Measurements from ENCODE around the gene RPP38. TPM values are rescaled to one million over a fixed set of nuclear protein-coding genes. Genes with fewer than 3 reads are reported as not detected.

The RPP38 gene
- polyA plus RNA-seq, 1 of the 3 experiments (the other 2 are of a cell fraction), result 18.5 TPM

DNA sequence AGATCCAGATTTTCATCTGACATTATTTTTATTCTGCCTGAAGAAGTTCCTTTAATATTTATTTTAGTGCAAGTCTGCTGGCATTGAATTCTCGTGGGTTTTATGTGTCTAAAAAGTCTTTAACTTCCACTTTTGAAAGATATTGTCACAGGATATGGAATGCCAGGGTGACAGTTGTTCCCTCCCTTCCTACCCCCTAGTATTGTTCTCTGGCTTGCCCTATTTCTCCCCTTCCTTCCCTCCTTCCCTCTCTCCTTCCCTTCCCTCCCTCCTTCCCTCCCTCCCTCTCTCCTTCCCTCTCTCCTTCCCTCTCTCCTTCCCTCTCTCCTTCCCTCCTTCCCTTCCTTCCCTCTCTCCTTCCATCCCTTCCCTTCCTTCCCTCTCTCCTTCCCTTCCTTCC lies 38.5 kb upstream of the RPP38 start:
- TF ChIP-seq FOXM1 (IDR thresholded peaks at IDR 0.05; ENCODE audit: low read depth), result no peak
- no peak for TF ChIP-seq MEF2A (IDR thresholded peaks at IDR 0.05; ENCODE audit: borderline replicate concordance, low read depth)
- TF ChIP-seq GABPA (IDR thresholded peaks at IDR 0.05; ENCODE audit: low read depth), result no peak
- TF ChIP-seq, protein P1, sequence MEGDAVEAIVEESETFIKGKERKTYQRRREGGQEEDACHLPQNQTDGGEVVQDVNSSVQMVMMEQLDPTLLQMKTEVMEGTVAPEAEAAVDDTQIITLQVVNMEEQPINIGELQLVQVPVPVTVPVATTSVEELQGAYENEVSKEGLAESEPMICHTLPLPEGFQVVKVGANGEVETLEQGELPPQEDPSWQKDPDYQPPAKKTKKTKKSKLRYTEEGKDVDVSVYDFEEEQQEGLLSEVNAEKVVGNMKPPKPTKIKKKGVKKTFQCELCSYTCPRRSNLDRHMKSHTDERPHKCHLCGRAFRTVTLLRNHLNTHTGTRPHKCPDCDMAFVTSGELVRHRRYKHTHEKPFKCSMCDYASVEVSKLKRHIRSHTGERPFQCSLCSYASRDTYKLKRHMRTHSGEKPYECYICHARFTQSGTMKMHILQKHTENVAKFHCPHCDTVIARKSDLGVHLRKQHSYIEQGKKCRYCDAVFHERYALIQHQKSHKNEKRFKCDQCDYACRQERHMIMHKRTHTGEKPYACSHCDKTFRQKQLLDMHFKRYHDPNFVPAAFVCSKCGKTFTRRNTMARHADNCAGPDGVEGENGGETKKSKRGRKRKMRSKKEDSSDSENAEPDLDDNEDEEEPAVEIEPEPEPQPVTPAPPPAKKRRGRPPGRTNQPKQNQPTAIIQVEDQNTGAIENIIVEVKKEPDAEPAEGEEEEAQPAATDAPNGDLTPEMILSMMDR (IDR thresholded peaks at IDR 0.05), result no peak
- no peak for TF ChIP-seq SMC3 (IDR thresholded peaks at IDR 0.05; ENCODE audit: low read depth, low read length)
- TF ChIP-seq TAF1 (IDR thresholded peaks at IDR 0.05; ENCODE audit: borderline replicate concordance, low read depth, low read length), result no peak
- no peak for TF ChIP-seq EP300 (IDR thresholded peaks at IDR 0.05; ENCODE audit: borderline replicate concordance in 1 of 2, low read depth in 1 of 2, low read length in 1 of 2)
- TF ChIP-seq MXI1 (IDR thresholded peaks at IDR 0.05; ENCODE audit: low read depth, low read length), result no peak
- TF ChIP-seq GATA2 (CRISPR knock-in tag; IDR thresholded peaks at IDR 0.05), result no peak
- TF ChIP-seq YY1 (IDR thresholded peaks at IDR 0.05; ENCODE audit: low read depth), result no peak
- TF ChIP-seq, protein P2, sequence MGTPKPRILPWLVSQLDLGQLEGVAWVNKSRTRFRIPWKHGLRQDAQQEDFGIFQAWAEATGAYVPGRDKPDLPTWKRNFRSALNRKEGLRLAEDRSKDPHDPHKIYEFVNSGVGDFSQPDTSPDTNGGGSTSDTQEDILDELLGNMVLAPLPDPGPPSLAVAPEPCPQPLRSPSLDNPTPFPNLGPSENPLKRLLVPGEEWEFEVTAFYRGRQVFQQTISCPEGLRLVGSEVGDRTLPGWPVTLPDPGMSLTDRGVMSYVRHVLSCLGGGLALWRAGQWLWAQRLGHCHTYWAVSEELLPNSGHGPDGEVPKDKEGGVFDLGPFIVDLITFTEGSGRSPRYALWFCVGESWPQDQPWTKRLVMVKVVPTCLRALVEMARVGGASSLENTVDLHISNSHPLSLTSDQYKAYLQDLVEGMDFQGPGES (IDR thresholded peaks at IDR 0.05; ENCODE audit: low read depth, low read length), result no peak
- TF ChIP-seq EZH2phosphoT487 (IDR thresholded peaks at IDR 0.05; ENCODE audit: borderline replicate concordance, low read depth), result no peak
- TF ChIP-seq NFIC (IDR thresholded peaks at IDR 0.05; ENCODE audit: borderline replicate concordance), result no peak
- TF ChIP-seq RXRA (IDR thresholded peaks at IDR 0.05; ENCODE audit: borderline replicate concordance, low read depth), result no peak
- TF ChIP-seq SIN3A (IDR thresholded peaks at IDR 0.05; ENCODE audit: borderline replicate concordance, low read depth, low read length), result no peak
- H3K4me3 ChIP-seq (ENCODE audit: low read depth in 2 of 2, low read length in 1 of 2), result no peak overlapping the region
- 3% methylated on average over 1 of the region's 1 CpG for WGBS (ENCODE audit: low lambda C conversion rate)

DNA sequence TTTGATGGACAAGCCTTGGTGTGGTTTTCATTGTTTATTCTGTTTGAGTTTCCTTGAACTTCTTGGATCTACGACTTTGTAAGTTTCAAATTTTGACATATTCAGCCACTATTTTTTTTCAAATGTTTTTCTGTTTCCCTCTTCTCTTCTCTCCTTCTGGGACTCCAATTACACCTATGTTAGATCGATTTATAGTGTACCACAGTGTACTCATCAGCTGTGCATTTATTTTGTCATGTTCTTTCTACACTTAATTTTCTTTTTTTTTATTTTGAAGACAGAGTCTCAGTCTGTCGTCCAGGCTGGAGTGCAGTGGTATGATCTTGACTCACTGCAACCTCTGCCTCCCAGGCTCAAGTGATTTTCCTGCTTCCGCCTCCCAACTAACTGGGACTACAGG lies 37.2 kb upstream of the RPP38 start:
- 16% methylated on average over 4 of the region's 4 CpGs for WGBS (ENCODE audit: low lambda C conversion rate)
- Histone ChIP-seq H3K9me2 (no peaks in the 10 kb centered on the region), H2AFZ (ENCODE audit: low read depth) (no peak overlapping the region), H3K9me3 (0 out of 2 replicates have a peak, but pooled peaks cover 1% of the 10 kb centered on the region), H3K9ac (no peak overlapping the region), H3K27me3 (ENCODE audit: insufficient read depth) (no peaks in the 10 kb centered on the region), H3K4me3 (ENCODE audit: low read depth in 2 of 2, low read length in 1 of 2) (no peak overlapping the region), H3K4me1 (ENCODE audit: control insufficient read depth in 1 of 2, insufficient read depth in 2 of 2, low read depth in 1 of 2, low read length in 1 of 2) (no peaks in the 10 kb centered on the region), H4K20me1 (ENCODE audit: insufficient read depth) (no peaks in the 10 kb centered on the region), H3F3A (replicated peaks; ENCODE audit: insufficient read depth) (no peaks in the 10 kb centered on the region), H3K27ac (ENCODE audit: low read depth in 2 of 2, low read length in 1 of 2) (no peak overlapping the region), H3K79me2 (ENCODE audit: insufficient read depth) (no peaks in the 10 kb centered on the region), H3K4me2 (no peak overlapping the region), H3K36me3 (replicated peaks in 1 of 2; ENCODE audit: control insufficient read depth in 1 of 2, insufficient read depth in 2 of 2, low read length in 1 of 2) (no peaks in the 10 kb centered on the region)
- no peak for TF ChIP-seq EZH2phosphoT487 (IDR thresholded peaks at IDR 0.05; ENCODE audit: borderline replicate concordance, low read depth)
- TF ChIP-seq RAD21 (IDR thresholded peaks at IDR 0.05; ENCODE audit: low read length), result no peak
- TF ChIP-seq NRF1 (IDR thresholded peaks at IDR 0.05; ENCODE audit: low read depth, low read length), result no peak
- no peak for TF ChIP-seq EP300 (IDR thresholded peaks at IDR 0.05; ENCODE audit: borderline replicate concordance in 1 of 2, low read depth in 1 of 2, low read length in 1 of 2)
- no peak for TF ChIP-seq FOXM1 (IDR thresholded peaks at IDR 0.05; ENCODE audit: low read depth)
- TF ChIP-seq, protein P2 (IDR thresholded peaks at IDR 0.05; ENCODE audit: low read depth, low read length), result no peak
- TF ChIP-seq SMC3 (IDR thresholded peaks at IDR 0.05; ENCODE audit: low read depth, low read length), result no peak
- TF ChIP-seq TCF12 (IDR thresholded peaks at IDR 0.05), result no peak
- TF ChIP-seq MXI1 (IDR thresholded peaks at IDR 0.05; ENCODE audit: low read depth, low read length), result no peak
- TF ChIP-seq JUND (IDR thresholded peaks at IDR 0.05), result no peak
- no peak for TF ChIP-seq TAF1 (IDR thresholded peaks at IDR 0.05; ENCODE audit: borderline replicate concordance, low read depth, low read length)
- no peak for TF ChIP-seq GATA2 (CRISPR knock-in tag; IDR thresholded peaks at IDR 0.05)
- ChIA-PET CTCF (no interaction called here), POLR2A (no interaction called here)
- no peak for DNase-seq

More for the DNA sequence above, 38.5 kb upstream of the RPP38 start:
- ChIA-PET CTCF (interaction anchor here (0.6 to 1.5 kb wide), 2 partner anchors 87 to 107 kb away, joined by 3 to 4 read pairs; no protein-coding TSS in a partner anchor), POLR2A (no interaction called here)
- no peak overlapping the region for H3K9ac ChIP-seq
- no peak overlapping the region for H3K27ac ChIP-seq (ENCODE audit: low read depth in 2 of 2, low read length in 1 of 2)
- no peaks in the 10 kb centered on the region for H3K79me2 ChIP-seq (ENCODE audit: insufficient read depth)
- no peaks in the 10 kb centered on the region for H3F3A ChIP-seq (replicated peaks; ENCODE audit: insufficient read depth)
- no peaks in the 10 kb centered on the region for H3K36me3 ChIP-seq (replicated peaks in 1 of 2; ENCODE audit: control insufficient read depth in 1 of 2, insufficient read depth in 2 of 2, low read length in 1 of 2)
- H3K9me3 ChIP-seq, result 0 out of 2 replicates have a peak, but pooled peaks cover 3% of the 10 kb centered on the region
- no peaks in the 10 kb centered on the region for H3K9me2 ChIP-seq
- no peak for DNase-seq
- H3K27me3 ChIP-seq (ENCODE audit: insufficient read depth), result no peaks in the 10 kb centered on the region
- no peak overlapping the region for H3K4me2 ChIP-seq
- H4K20me1 ChIP-seq (ENCODE audit: insufficient read depth), result no peaks in the 10 kb centered on the region
- no peaks in the 10 kb centered on the region for H3K4me1 ChIP-seq (ENCODE audit: control insufficient read depth in 1 of 2, insufficient read depth in 2 of 2, low read depth in 1 of 2, low read length in 1 of 2)
- H2AFZ ChIP-seq (ENCODE audit: low read depth), result no peak overlapping the region
